PFSK-1 (cell line): ENCODE data around the gene ALPK3.

Source experiments
- FOXP2 ChIP-seq: optimal IDR thresholded peaks from 2 replicates; pipeline ENCODE3; 2011; ENCODE audit warnings: borderline replicate concordance, control low read depth, inconsistent platforms; ENCODE audit not compliant: insufficient read depth; ENCODE audit errors: extremely low read length, extremely low read depth
- POLR2AphosphoS5 ChIP-seq: IDR thresholded peaks from 2 replicates; pipeline ENCODE4 v1.6.1; 2012; ENCODE audit warnings: low read depth, mild to moderate bottlenecking, control low read depth, low read length, moderate library complexity
- SIN3A ChIP-seq: IDR thresholded peaks from 2 replicates; pipeline ENCODE4 v1.6.1; 2012; ENCODE audit warnings: mild to moderate bottlenecking, low read length, moderate library complexity, borderline replicate concordance; ENCODE audit not compliant: insufficient read depth
- TAF1 ChIP-seq: IDR thresholded peaks from 2 replicates; pipeline ENCODE4 v1.6.1; 2012; ENCODE audit warnings: low read length, control low read depth, borderline replicate concordance; ENCODE audit not compliant: insufficient read depth
- TF ChIP-seq, protein P1 (sequence below), 2 experiments: IDR thresholded peaks; 2 replicates each; pipeline versions ENCODE4 v1.6.1 to v1.8.0; 2011 to 2012; ENCODE audit warnings: low read depth in 2 of 2, low read length in 2 of 2, control low read depth in 1 of 2, inconsistent platforms in 1 of 2, mild to moderate bottlenecking in 1 of 2, moderate library complexity in 1 of 2; ENCODE audit not compliant: insufficient read depth in 1 of 2

The ALPK3 gene

DNA sequence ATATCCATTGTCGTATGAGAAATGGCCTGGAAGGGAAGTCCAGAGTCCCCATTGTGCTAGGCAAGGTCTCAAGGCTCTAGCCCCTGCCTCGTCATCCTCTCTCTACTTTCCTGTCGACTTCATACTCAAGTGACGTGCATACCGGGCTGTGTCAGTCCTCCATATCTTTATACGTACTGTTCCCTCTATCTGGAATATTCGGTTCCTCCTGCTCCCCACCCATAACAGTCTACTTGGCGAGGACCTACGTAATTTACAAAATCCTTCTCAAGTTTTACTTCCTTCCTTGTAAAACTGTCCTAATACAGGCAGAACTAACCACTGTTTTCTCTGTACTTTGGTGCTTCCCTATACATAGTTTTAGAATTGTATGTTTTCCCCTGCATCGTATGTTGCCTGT is 2.2 kb upstream of the ALPK3 start:
- no peak for TF ChIP-seq TAF1
- TF ChIP-seq, protein P1, sequence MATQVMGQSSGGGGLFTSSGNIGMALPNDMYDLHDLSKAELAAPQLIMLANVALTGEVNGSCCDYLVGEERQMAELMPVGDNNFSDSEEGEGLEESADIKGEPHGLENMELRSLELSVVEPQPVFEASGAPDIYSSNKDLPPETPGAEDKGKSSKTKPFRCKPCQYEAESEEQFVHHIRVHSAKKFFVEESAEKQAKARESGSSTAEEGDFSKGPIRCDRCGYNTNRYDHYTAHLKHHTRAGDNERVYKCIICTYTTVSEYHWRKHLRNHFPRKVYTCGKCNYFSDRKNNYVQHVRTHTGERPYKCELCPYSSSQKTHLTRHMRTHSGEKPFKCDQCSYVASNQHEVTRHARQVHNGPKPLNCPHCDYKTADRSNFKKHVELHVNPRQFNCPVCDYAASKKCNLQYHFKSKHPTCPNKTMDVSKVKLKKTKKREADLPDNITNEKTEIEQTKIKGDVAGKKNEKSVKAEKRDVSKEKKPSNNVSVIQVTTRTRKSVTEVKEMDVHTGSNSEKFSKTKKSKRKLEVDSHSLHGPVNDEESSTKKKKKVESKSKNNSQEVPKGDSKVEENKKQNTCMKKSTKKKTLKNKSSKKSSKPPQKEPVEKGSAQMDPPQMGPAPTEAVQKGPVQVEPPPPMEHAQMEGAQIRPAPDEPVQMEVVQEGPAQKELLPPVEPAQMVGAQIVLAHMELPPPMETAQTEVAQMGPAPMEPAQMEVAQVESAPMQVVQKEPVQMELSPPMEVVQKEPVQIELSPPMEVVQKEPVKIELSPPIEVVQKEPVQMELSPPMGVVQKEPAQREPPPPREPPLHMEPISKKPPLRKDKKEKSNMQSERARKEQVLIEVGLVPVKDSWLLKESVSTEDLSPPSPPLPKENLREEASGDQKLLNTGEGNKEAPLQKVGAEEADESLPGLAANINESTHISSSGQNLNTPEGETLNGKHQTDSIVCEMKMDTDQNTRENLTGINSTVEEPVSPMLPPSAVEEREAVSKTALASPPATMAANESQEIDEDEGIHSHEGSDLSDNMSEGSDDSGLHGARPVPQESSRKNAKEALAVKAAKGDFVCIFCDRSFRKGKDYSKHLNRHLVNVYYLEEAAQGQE (IDR thresholded peaks at IDR 0.05; ENCODE audit: insufficient read depth in 1 of 2, low read depth in 2 of 2, low read length in 2 of 2), result no peak
- no peak for TF ChIP-seq FOXP2
- no peak for TF ChIP-seq POLR2AphosphoS5
- no peak for TF ChIP-seq SIN3A

- TF ChIP-seq FOXP2 (no peak), POLR2AphosphoS5 (no peak), SIN3A (no peak)
- TF ChIP-seq, protein P1 (IDR thresholded peaks at IDR 0.05; ENCODE audit: insufficient read depth in 1 of 2, low read depth in 2 of 2, low read length in 2 of 2), result no peak
Measured at GRCh38 chr15:84817466-84818081, 418 bp downstream of the ALPK3 start.

- TF ChIP-seq, protein P1 (IDR thresholded peaks at IDR 0.05; ENCODE audit: insufficient read depth in 1 of 2, low read depth in 2 of 2, low read length in 2 of 2), result no peak
- TF ChIP-seq SIN3A (no peak), TAF1 (no peak), FOXP2 (no peak), POLR2AphosphoS5 (no peak)
Measured at GRCh38 chr15:84818261-84819131, 1.3 kb downstream of the ALPK3 start.

DNA sequence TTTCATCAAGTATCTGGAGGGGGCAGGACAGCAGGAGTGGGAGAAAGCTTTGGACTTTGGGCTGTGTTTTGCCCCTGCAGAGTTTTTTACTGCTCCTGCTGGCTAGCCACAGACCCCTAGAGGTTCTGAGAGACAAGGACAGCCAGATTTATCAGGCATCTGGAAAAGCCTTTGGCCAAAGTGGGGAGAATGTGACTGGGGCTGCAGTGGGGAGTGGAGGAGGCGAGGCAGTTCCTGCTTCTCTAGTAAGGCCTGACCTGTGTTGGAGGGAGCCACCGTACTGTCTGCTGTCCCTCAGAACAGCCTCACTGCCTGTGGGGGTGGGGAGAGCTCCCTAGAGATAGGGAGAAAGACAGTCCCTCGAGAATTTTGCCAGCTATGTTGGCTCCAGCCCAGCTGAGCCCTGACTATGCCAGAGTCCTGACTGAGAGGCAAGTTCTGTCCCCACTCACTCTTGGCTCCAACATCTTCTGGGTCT is 2.2 kb downstream of the ALPK3 start:
- TF ChIP-seq, protein P1 (IDR thresholded peaks at IDR 0.05; ENCODE audit: insufficient read depth in 1 of 2, low read depth in 2 of 2, low read length in 2 of 2), result no peak
- TF ChIP-seq FOXP2, result no peak
- no peak for TF ChIP-seq POLR2AphosphoS5
- TF ChIP-seq SIN3A, result no peak
- no peak for TF ChIP-seq TAF1
